Measurements from ENCODE around the gene RPS21.
"Not testable (repeated sequence)": the region's sequence is repeated elsewhere in the genome, so short reads cannot be mapped to it uniquely, and the experiment has no call there.

RPS21 gene

GRCh38 chr20:62411479-62412193, 24.7 kb downstream of the RPS21 start:
- no peak for DNase-seq (ENCODE audit: low read depth in 2 of 2)

- DNase-seq (ENCODE audit: low read depth in 2 of 2), result no peak
Measured at GRCh38 chr20:62412194-62413024, 25.5 kb downstream of the RPS21 start.

- DNase-seq (ENCODE audit: low read depth in 2 of 2), result no peak
Measured at GRCh38 chr20:62413025-62413570, 26.2 kb downstream of the RPS21 start.

- DNase-seq (ENCODE audit: low read depth in 2 of 2), result no peak
Measured at GRCh38 chr20:62413896-62414481, 27.1 kb downstream of the RPS21 start.

- DNase-seq (ENCODE audit: low read depth in 2 of 2), result no peak
Measured at GRCh38 chr20:62415354-62416111, 28.6 kb downstream of the RPS21 start.

- no peak for DNase-seq (ENCODE audit: low read depth in 2 of 2)
Measured at GRCh38 chr20:62416651-62417637, 30.0 kb downstream of the RPS21 start.

- no peak for DNase-seq (ENCODE audit: low read depth in 2 of 2)
Measured at GRCh38 chr20:62417981-62418708, 31.2 kb downstream of the RPS21 start.

- DNase-seq (ENCODE audit: low read depth in 2 of 2), result no peak
Measured at GRCh38 chr20:62418709-62419487, 32.0 kb downstream of the RPS21 start.

GRCh38 chr20:62419759-62420158, 32.9 kb downstream of the RPS21 start:
- DNase-seq (ENCODE audit: low read depth in 2 of 2), result no peak

GRCh38 chr20:62420846-62421715, 34.2 kb downstream of the RPS21 start:
- no peak for DNase-seq (ENCODE audit: low read depth in 2 of 2)

GRCh38 chr20:62421716-62421990, 34.8 kb downstream of the RPS21 start:
- no peak for DNase-seq (ENCODE audit: low read depth in 2 of 2)

GRCh38 chr20:62422636-62423325, 35.9 kb downstream of the RPS21 start:
- DNase-seq (ENCODE audit: low read depth in 2 of 2), result no peak

GRCh38 chr20:62423326-62423706, 36.4 kb downstream of the RPS21 start:
- DNase-seq (ENCODE audit: low read depth in 2 of 2), result no peak

GRCh38 chr20:62424249-62425107, 37.6 kb downstream of the RPS21 start:
- no peak for DNase-seq (ENCODE audit: low read depth in 2 of 2)

GRCh38 chr20:62425281-62426058, 38.6 kb downstream of the RPS21 start:
- DNase-seq (ENCODE audit: low read depth in 2 of 2), result no peak

- DNase-seq (ENCODE audit: low read depth in 2 of 2), result not testable (repeated sequence)
Measured at GRCh38 chr20:62426059-62426348, 39.1 kb downstream of the RPS21 start.

Measured in stimulated activated CD4-positive, alpha-beta T cell treated with anti-CD3 and anti-CD28 coated beads, Interleukin-1b, Interleukin-23, amount 100 ng/mL, for 1 hour (primary cell).